GM20000 (cell line): ENCODE results near the gene AIG1.
"Not testable (repeated sequence)": the region's sequence is repeated elsewhere in the genome, so short reads cannot be mapped to it uniquely, and the experiment has no call there.

ENCODE experiments used
- DNase-seq: peaks from one replicate; pipeline ENCODE4 v3.0.0; 2012; ENCODE audit warnings: low spot score
- CTCF ChIP-seq: IDR thresholded peaks from 2 replicates; pipeline ENCODE4 v1.5.1; 2012; ENCODE audit warnings: mild to moderate bottlenecking, control low read depth; ENCODE audit errors: extremely low read depth, missing control alignments

Gene AIG1

GRCh38 chr6:143294265-143294860 lies 233.7 kb downstream of the AIG1 start:
- TF ChIP-seq CTCF: no peak
- no peak for DNase-seq

DNA sequence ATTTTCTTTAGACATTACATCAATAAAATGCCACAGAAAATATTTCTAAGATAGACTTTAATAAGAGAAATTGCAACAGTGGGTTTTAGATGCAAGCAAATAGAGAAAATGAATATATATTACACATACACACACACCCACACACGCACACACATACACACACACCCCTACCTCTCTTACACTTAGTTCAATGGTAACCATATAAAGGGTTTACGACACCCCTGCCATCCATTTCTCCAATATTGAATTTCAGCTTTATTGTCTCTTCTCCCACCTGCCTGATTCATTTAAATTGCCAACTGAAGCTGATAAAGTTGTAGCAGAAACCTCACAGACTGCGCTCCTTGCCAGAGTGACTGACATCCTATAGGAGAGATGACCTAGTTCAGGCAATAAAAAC lies 235.2 kb downstream of the AIG1 start:
- TF ChIP-seq CTCF: no peak
- no peak for DNase-seq

GRCh38 chr6:143298071-143298470 lies 237.4 kb downstream of the AIG1 start:
- no peak for DNase-seq
- no peak for TF ChIP-seq CTCF

- TF ChIP-seq CTCF: no peak
Observed at GRCh38 chr6:143299253-143300166, 238.8 kb downstream of the AIG1 start.

GRCh38 chr6:143301188-143301587 lies 240.5 kb downstream of the AIG1 start:
- TF ChIP-seq CTCF: no peak
- DNase-seq: no peak

More at GRCh38 chr6:143299253-143300166, 238.8 kb downstream of the AIG1 start:
- peak; percentile 38 for DNase-seq

GRCh38 chr6:143307760-143308159 lies 247.1 kb downstream of the AIG1 start:
- DNase-seq: not testable (repeated sequence)

- no peak for DNase-seq
- no peak for TF ChIP-seq CTCF
Observed at GRCh38 chr6:143313163-143313562, 252.5 kb downstream of the AIG1 start.
